K562 (cell line): ENCODE measurements around the gene AKT2. TPM values are rescaled to one million over a fixed set of nuclear protein-coding genes. Genes with fewer than 3 reads are reported as not detected.

Experiments
- ARHGAP35 ChIP-seq: fragments of 450-650 bp; IDR thresholded peaks from 2 replicates; pipeline ENCODE4 v1.6.1; 2018; ENCODE audit not compliant: partially characterized antibody
- CTCF ChIP-seq, 3 experiments: IDR thresholded peaks in 2 of 3; conservative IDR thresholded peaks in 1 of 3; 2 replicates each; pipeline ENCODE4 v1.5.1; 2011 to 2012; ENCODE audit warnings: low read length in 3 of 3, mild to moderate bottlenecking in 3 of 3, control low read depth in 2 of 3, improper control_type of control experiment in 1 of 3, inconsistent platforms in 1 of 3, low read depth in 1 of 3, mixed read lengths in 1 of 3, moderate library complexity in 1 of 3; ENCODE audit not compliant: insufficient read depth in 2 of 3
- GABPB1 ChIP-seq: sonication (generic); formaldehyde crosslinking; IDR thresholded peaks from 2 replicates; pipeline ENCODE4 v1.8.0; 2022; ENCODE audit warnings: mild to moderate bottlenecking, missing genetic modification reagents
- GTF2A2 ChIP-seq: IDR thresholded peaks from 2 replicates; pipeline ENCODE4 v1.6.1; 2016; ENCODE audit warnings: mild to moderate bottlenecking, missing genetic modification characterization, missing compliant biosample characterization
- POLR2B ChIP-seq: fragments of 450-650 bp; IDR thresholded peaks from 2 replicates; pipeline ENCODE4 v1.6.1; 2018; ENCODE audit warnings: low read depth; ENCODE audit not compliant: partially characterized antibody
- RAD21 ChIP-seq, 2 experiments: fragments of 250-450 bp in 1 of 2; fragments of 450-650 bp in 1 of 2; sonication (Bioruptor Pico) in 1 of 2; formaldehyde crosslinking in 1 of 2; IDR thresholded peaks in 1 of 2; conservative IDR thresholded peaks in 1 of 2; 2 replicates each; pipeline versions ENCODE4 v1.4.0 to v1.8.0; 2020 to 2022; ENCODE audit warnings: mild to moderate bottlenecking in 2 of 2, moderate library complexity in 1 of 2
- REST ChIP-seq, 2 experiments: fragments of 450-650 bp; formaldehyde crosslinking in 1 of 2; IDR thresholded peaks; 2 replicates each; pipeline versions ENCODE4 v1.4.0 to v1.6.1; 2014 to 2020; ENCODE audit warnings: mild to moderate bottlenecking in 2 of 2, borderline replicate concordance in 1 of 2, low read depth in 1 of 2
- STAT5A ChIP-seq: IDR thresholded peaks from 2 replicates; pipeline ENCODE4 v1.6.1; 2012; ENCODE audit warnings: low read length, inconsistent platforms, borderline replicate concordance
- YY1 ChIP-seq, 3 experiments: IDR thresholded peaks; 2 replicates each; pipeline ENCODE4 v1.6.1; 2011; ENCODE audit warnings: low read length in 2 of 3, mild to moderate bottlenecking in 2 of 3, moderate library complexity in 2 of 3, borderline replicate concordance in 1 of 3, control low read depth in 1 of 3, low read depth in 1 of 3; ENCODE audit not compliant: insufficient read depth in 3 of 3, insufficient replicate concordance in 2 of 3, control insufficient read depth in 1 of 3, insufficient read length in 1 of 3; ENCODE audit errors: extremely low read depth in 1 of 3
- polyA plus RNA-seq, 8 experiments: library from polyadenylated mRNA; depleted of rRNA in 4 of 8; stranded (reverse) in 5 of 8; unstranded in 3 of 8; fragments of >200 nt; fragmentation: Nextera tagmentation in 2 of 8; fragmentation: Illumina TruSeq in 1 of 8; extraction: Ambion mirVana in 2 of 8; extraction: Trizol in 1 of 8; gene quantifications; 2 replicates each; pipeline versions ENCODE4 v1.2.1 to v1.2.3, GENCODE V29; 2011 to 2014; ENCODE audit warnings: inconsistent platforms in 1 of 8, missing spikeins in 1 of 8
- total RNA-seq, 7 experiments: library from RNA; depleted of rRNA in 6 of 7; stranded (reverse); fragments of >200 nt in 6 of 7; fragmentation: Illumina TruSeq in 2 of 7; extraction: Trizol in 2 of 7; gene quantifications; 2 replicates each; pipeline versions ENCODE4 v1.2.1 to v1.2.3, GENCODE V29; 2011 to 2021; ENCODE audit warnings: low replicate concordance in 1 of 7
- TF ChIP-seq, protein P1 (sequence below): fragments of 200-800 bp; sonication (Bioruptor generic); IDR thresholded peaks from 2 replicates; pipeline ENCODE4 v1.6.1; 2017; ENCODE audit warnings: missing genetic modification characterization, missing compliant biosample characterization
- TF ChIP-seq, protein P2 (sequence below), 2 experiments: fragments of 450-650 bp in 1 of 2; sonication (generic) in 1 of 2; formaldehyde crosslinking in 1 of 2; IDR thresholded peaks in 1 of 2; conservative IDR thresholded peaks in 1 of 2; 2 replicates each; pipeline versions ENCODE4 v1.6.1 to v1.8.1; 2016 to 2023; ENCODE audit warnings: mild to moderate bottlenecking in 2 of 2, moderate library complexity in 2 of 2, inconsistent platforms in 1 of 2, missing genetic modification reagents in 1 of 2

Gene AKT2
- total and polyA plus RNA-seq, 9 of the 15 experiments (the other 6 are each of a cell fraction or from before 2014, with no cell fraction given), result 1.1 to 132 (median 67.7) TPM

- TF ChIP-seq, protein P1, sequence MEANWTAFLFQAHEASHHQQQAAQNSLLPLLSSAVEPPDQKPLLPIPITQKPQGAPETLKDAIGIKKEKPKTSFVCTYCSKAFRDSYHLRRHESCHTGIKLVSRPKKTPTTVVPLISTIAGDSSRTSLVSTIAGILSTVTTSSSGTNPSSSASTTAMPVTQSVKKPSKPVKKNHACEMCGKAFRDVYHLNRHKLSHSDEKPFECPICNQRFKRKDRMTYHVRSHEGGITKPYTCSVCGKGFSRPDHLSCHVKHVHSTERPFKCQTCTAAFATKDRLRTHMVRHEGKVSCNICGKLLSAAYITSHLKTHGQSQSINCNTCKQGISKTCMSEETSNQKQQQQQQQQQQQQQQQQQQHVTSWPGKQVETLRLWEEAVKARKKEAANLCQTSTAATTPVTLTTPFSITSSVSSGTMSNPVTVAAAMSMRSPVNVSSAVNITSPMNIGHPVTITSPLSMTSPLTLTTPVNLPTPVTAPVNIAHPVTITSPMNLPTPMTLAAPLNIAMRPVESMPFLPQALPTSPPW (CRISPR knock-in tag), result 0 out of 2 replicates have a peak, but pooled peaks have one; percentile 8
- TF ChIP-seq YY1 (IDR thresholded peaks at IDR 0.05; ENCODE audit: borderline replicate concordance in 1 of 3, control insufficient read depth in 1 of 3, extremely low read depth in 1 of 3, insufficient read depth in 3 of 3, insufficient read length in 1 of 3, insufficient replicate concordance in 2 of 3, low read depth in 1 of 3, low read length in 2 of 3) (peak in 1 of 3 experiments; percentile 8), POLR2B (no peak), RAD21 (CRISPR knock-in tag; conservative IDR thresholded peaks at IDR 0.05 in 1 of 2, IDR thresholded peaks at IDR 0.05 in 1 of 2) (peak; percentile 23 to 48; a peak in 2 of 4 replicates), REST (IDR thresholded peaks at IDR 0.05; ENCODE audit: borderline replicate concordance) (peak; percentile 30; the same call in 1 of the 2 replicates), REST (CRISPR knock-in tag; IDR thresholded peaks at IDR 0.05; ENCODE audit: low read depth) (no peak), STAT5A (no peak), CTCF (IDR thresholded peaks at IDR 0.05 in 2 of 3, conservative IDR thresholded peaks at IDR 0.05 in 1 of 3; ENCODE audit: insufficient read depth in 2 of 3, low read depth in 1 of 3, low read length in 3 of 3) (peak in 2 of 3 experiments; percentile 48 to 56; a peak in 3 of 6 replicates), GABPB1 (CRISPR knock-in tag) (0 out of 2 replicates have a peak, but pooled peaks have one; percentile 17), ARHGAP35 (no peak), GTF2A2 (tag) (no peak)
- TF ChIP-seq, protein P2, sequence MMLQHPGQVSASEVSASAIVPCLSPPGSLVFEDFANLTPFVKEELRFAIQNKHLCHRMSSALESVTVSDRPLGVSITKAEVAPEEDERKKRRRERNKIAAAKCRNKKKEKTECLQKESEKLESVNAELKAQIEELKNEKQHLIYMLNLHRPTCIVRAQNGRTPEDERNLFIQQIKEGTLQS (IDR thresholded peaks at IDR 0.05), result no peak
- TF ChIP-seq, protein P2 (CRISPR knock-in tag; conservative IDR thresholded peaks at IDR 0.05), result no peak
Observed at GRCh38 chr19:40191836-40192646, 93.1 kb downstream of the AKT2 start (continued).
